H54 (cell line): Measurements from ENCODE around the gene LDLRAD2.
"Not testable (repeated sequence)": the region's sequence is repeated elsewhere in the genome, so short reads cannot be mapped to it uniquely, and the experiment has no call there.

Experiments
- DNase-seq: peaks from one replicate; pipeline ENCODE4 v3.0.0; 2011; ENCODE audit warnings: low spot score, mixed read lengths; ENCODE audit not compliant: insufficient read length
- FAIRE-seq: peaks from 3 replicates; lab custom pipeline; 2011; peaks lifted over from hg19 to GRCh38; lab: Jason Lieb, UNC
- POLR2A ChIP-seq: IDR thresholded peaks from 2 replicates; pipeline ENCODE4 v1.6.1; 2011; ENCODE audit warnings: low read depth, mild to moderate bottlenecking, low read length

The LDLRAD2 gene, protein sequence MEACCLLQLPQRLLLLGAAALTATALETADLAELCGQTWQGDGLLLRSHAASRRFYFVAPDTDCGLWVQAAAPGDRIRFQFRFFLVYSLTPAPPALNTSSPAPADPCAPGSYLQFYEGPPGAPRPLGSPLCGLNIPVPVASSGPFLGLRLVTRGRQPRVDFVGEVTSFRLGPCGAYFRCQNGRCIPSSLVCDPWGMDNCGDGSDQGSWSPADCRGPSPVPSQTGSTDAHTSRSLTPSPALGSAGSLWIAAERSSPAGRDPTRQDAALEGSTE

DNA sequence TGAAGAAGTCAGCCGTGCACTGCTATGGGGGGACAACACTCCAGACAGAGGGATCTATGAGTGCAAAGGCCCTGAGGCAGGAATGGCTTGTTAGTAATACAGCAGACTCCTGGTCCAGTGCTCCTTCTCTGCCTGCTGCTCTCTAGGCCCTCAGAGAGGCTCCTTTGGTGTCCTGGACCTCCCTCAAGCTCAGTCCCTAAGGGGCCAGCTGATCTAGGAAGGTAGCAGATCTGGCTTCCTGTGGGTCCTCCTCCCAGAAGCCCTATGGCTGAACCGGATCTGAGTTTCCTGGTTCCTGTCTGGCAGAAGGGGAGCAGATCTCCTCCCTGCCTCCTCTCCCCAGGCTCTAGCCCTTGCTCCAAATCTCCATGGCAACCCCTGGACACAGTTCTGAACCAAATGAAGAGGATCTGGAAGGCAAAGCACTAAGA is at the start of gene LDLRAD2:
Gene LDLRAD2 (plus strand): TSS at position 391 of the 431 bp plus-strand sequence. CDS start 187 bp downstream, outside the sequence.
- no peak for DNase-seq
- no peak for TF ChIP-seq POLR2A
- FAIRE-seq = no peak

DNA sequence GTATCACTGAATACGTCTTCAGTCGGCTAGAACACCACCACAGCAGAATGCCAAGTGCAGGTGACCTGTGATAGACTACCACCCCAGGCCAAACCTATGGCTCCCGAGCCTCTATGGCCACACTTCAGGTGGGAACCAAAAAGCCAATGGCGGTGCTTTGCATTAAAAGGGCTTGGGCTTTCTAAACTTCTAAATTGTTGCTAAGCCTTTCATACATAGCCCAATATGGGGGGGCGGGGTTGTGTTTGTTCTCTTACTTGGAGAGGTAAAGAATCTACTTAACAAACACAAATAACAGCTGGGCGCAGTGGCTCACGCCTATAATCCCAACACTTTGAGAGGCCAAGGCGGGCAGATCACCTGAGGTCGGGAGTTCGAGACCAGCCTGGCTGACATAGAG is 48.8 kb upstream of the LDLRAD2 start:
- DNase-seq (no peak), FAIRE-seq (no peak)
- TF ChIP-seq POLR2A = no peak

DNA sequence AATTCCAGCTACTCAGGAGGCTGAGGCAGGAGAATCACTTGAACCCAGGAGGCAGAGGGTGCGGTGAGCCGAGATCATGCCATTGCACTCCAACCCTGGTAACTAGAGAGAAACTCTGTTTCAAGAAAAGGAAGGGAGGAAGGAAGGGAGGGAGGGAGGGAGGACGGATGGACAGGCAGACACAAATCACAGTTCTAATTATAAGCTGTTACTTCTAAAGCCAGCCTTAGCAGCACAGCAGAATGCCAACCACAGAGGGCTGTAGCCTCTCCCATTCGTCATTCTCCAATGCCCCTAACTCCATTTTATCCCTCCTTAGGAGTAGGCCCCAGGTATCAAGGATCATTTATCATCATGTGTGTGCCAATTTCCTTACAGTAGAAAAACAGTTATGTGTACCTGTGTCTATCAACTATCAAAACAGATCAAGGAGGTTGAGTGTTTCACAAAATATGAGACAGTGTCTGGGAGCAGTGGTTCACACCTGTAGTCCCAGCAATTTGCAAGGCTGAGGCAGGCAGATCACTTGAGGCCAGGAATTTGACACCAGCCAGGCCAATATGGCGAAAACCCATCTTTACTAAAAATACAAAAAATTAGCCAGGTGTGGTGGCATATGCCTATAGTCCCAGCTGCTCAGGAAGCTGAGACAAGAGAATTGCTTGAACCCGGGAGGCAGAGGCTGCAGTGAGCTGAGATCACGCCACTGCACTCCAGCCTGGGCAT is 48.2 kb upstream of the LDLRAD2 start:
- no peak for TF ChIP-seq POLR2A
- FAIRE-seq (no peak), DNase-seq (no peak)

DNA sequence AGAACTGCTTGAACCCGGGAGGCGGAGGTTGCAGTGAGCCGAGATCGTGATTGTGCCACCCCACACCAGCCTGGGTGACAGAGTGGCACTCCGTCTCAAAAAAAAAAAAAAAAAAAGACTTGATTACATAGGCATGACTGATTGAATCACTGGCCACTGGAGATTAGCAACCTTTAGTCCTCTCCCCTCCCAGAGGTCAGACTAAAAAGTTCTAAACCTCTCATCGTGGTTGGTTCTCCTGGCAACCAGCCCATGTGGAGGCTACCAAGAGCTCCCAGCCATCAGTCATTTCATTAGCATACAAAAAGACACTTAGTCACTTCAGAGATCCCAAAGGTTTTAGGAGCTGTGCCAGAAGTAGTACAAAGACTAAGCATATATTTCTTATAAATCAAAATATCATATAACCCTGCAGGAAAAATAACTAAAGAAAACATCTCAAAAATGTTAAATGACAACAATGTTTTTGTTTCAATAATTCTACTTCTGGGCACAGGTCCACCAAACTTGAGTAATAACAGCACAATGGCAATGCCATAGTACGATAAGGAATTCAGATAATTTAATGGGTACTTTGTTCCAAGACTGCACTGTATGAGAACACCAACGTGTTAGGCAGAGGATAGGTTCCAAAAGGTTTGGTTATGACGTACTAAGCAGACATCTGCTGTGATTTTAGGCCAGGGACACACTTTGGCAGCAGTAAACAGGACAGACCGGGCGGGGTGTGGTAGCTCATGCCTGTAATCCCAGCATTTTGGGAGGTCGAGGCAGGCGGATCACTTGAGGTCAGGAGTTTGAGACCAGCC is 47.2 kb upstream of the LDLRAD2 start:
- DNase-seq (peak; percentile 53), FAIRE-seq (peak; percentile 90)
- no peak for TF ChIP-seq POLR2A

DNA sequence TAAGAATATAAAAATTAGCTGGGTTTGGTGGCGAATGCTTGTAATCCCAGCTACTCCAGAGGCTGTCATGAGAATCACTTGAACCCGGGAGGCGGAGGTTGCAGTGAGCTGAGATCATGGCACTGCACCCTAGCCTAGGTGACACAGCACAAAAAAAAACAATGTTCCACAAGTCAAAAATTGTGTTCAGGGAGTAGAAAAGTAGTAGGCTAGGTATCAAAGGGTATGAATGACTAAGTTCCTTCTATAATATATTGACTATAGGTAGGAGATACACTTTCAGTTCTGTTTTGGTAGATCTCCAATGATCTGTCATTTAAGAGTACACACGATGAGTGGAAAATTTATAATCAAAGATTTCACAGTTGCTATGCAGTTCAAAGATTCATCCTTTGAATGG is 45.9 kb upstream of the LDLRAD2 start:
- TF ChIP-seq POLR2A = no peak
- FAIRE-seq = no peak
- no peak for DNase-seq

DNA sequence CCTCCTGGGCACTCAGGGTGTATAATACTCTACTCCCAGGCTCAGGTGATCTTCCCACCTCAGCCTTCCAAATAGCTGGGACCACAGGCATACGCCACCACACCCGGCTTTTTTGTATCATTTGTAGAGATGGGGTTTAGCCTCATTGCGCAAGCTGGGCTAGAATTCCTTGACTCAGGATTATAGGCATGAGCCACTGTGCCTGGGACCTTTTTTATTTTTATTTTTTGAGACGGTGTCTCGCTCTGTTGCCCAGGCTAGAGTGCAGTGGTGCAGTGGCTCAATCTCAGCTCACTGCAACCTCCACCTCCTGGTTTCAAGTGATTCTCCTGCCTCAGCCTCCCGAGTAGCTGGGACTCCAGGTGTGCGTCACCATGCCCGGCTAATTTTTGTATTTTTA is 45.0 kb upstream of the LDLRAD2 start:
- DNase-seq, FAIRE-seq: not testable (repeated sequence)

DNA sequence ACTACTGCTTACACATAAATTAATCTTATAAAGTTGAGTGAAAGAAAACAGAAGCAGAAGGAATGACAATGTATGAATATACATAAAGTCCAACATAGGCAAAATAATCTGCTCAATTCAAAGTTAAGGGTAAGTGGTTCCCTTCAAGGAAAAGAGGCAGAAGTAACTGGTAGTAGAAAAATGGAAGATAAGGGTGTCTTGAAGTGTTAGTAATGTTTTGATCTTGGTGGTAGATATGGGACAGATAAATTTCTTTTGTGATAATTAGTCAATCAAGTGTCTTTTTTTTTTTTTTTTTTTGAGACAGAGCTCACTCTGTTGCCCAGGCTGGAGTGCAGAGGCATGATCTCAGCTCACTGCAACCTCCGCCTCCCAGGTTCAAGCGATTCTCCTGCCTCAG is 41.9 kb upstream of the LDLRAD2 start:
- FAIRE-seq (no peak), DNase-seq (no peak)
- TF ChIP-seq POLR2A = no peak

DNA sequence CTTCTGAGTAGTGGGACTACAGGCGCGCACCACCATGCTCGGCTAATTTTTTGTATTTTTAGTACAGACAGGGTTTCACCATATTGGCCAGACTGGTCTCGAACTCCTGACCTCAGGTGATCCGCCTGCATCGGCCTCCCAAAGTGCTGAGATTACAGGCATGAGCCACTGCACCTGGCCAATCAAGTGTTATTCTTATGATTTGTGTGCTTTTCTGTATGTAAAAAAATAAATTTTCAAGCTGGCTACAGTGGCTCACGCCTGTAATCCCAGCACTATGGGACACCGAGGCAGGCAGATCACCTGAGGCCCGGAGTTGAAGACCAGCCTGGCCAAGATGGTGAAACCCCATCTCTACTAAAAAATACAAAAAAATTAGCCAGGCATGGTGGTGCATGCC is 41.5 kb upstream of the LDLRAD2 start:
- not testable (repeated sequence) for DNase-seq, FAIRE-seq

DNA sequence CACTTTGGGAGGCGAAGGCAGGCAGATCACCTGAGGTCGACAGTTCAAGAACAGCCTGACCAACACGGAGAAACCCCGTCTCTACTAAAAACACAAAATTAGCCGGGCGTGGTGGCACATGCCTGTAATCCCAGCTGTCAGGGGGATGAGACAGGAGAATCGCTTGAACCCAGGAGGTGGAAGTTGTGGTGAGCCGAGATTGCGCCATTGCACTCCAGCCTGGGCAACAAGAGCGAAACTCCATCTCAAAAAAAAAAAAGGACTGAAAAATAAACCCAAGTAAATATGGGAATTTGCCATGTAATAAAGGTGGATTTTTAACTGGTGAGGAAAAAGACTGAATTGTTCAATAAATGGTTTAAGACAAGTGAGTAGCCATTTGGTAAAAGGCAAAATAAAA is 40.4 kb upstream of the LDLRAD2 start:
- not testable (repeated sequence) for FAIRE-seq, DNase-seq

DNA sequence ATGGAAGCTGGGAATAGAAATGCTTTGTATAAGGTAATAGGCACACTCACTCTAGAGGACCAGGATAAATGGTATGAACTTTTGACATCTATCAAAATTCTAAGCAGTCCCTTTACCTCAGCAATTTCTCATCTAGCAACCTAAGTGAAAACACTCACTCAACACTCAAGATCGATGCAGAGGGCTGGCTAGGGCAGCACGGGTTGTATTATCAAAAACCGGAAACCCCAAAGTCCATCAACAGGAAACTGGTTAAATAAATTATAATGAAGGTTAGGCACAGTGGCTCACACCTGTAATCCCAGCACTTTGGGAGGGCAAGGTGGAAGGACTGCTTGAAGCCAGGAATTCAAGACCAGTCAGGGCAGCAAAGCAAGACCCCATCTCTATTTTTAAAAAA is 38.5 kb upstream of the LDLRAD2 start:
- DNase-seq (no peak), FAIRE-seq (no peak)
- no peak for TF ChIP-seq POLR2A

DNA sequence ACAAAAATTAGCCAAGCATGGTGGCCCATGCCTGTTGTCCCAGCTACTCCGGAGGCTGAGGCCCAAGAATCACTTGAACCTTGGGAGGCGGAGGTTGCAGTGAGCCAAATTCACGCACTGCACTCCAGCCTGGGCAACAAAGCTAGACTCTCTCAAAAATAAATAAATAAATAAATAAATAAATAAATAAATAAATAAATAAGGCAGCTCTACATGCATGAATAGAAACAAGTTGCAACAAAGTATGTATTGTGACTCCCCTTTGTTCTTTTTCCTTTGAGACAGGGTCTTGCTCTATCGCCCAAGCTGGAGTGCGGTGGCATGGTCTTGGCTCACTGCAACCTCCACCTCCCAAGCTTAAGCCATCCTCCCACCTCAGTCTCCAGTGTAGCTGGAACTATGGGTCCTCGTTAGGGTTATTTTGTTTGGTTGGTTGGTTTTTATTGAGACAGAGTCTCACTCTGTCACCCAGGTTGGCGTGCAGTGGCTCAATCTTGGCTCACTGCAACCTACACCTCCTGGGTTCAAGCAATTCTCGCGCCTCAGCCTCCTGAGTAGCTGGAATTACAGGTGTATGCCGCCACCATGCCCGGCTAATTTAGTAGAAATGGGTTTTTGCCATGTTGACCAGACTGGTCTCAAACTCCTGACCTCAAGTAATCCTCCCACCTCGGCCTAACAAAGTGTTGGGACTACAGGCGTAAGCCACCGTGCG is 37.1 kb upstream of the LDLRAD2 start:
- no peak for FAIRE-seq
- no peak for TF ChIP-seq POLR2A

DNA sequence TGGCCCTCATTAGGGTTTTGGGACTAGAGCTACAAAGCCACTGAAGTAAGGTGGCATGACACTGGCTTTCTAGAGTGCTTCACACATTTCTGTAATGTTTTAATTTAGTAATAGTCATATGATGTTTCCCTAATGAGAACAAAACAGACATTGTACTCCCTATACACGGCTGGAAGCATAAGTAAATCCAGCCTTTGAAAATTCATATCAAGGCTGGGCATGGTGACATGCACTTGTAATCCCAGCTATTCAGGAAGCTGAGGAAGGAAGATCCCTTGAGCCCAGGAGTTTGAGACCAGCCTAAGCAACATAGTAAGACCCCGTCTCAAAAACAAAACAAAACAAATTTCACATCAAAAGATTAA is 36.5 kb upstream of the LDLRAD2 start:
- no peak for FAIRE-seq
- no peak for TF ChIP-seq POLR2A

More for the DNA sequence above, 37.1 kb upstream of the LDLRAD2 start:
- DNase-seq = no peak

DNA sequence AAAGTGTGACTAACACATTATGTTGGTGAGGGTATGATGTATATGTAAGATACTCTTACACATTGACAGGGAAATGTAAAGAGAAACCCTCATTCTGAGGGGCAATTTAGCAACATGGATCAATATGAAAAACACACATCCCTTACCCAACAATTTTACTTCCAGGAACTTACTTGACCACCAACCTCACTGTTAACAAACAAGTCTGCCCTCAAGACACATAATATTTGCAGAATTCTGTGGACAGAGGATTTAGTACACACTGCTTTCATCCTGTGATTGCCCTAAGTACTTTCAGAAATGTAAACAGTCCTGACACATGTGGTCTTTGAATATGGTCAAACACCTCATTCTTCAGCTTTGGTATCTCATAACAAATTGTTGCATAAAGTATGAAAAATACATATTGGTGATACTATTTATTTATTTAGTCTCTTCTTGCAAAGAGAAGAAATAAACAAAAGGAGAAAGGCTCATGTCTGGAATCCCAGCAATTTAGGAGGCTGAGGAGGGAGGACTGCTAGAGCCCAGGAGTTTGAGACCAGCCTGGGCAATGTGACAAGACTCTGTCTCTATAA is 36.0 kb upstream of the LDLRAD2 start:
- TF ChIP-seq POLR2A = no peak
- no peak for DNase-seq
- FAIRE-seq = no peak

More for the DNA sequence above, 36.5 kb upstream of the LDLRAD2 start:
- no peak for DNase-seq

DNA sequence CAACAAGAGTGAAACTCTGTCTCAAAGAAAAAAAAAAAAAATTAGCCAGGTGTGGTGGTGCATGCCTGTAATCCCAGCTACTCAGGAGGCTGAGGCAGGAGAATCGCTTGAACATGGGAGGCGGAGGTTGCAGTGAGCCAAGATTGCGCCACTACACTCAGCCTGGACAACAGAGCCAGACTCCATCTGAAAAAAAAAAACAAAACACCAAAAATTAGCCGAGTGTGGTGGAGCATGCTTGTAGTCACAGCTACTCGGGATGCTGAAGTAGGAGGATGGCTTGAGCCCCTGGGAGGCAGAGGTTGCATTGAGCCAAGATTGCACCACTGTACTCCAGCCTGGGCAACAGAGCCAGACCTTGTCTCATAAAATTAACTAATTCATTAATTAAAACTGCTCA is 35.1 kb upstream of the LDLRAD2 start:
- DNase-seq, FAIRE-seq: not testable (repeated sequence)
